Mucosa of descending colon (tissue), 3 donors: ENCODE data around the gene VWA5B2. TPM values are rescaled to one million over a fixed set of nuclear protein-coding genes. Genes with fewer than 3 reads are reported as not detected.
A peak's percentile ranks its signal among the peaks of the same experiment; 100 is the strongest.

ENCODE experiments used
- ATAC-seq: fragments of 200-7000 bp; cut with Tn5 transposase; one replicate; pipeline ENCODE4 v1.9.1; 2020; ENCODE audit warnings: mild to moderate bottlenecking, moderate library complexity
- DNase-seq, 3 donors: peaks; one replicate each; pipeline ENCODE4 v3.0.0-alpha.2; 2020
- H3K36me3 ChIP-seq: fragments of 200-600 bp; one replicate; pipeline ENCODE4 v1.8.0; 2021; ENCODE audit warnings: low read depth, mild to moderate bottlenecking
- H3K4me1 ChIP-seq: fragments of 200-600 bp; one replicate; pipeline ENCODE4 v1.8.0; 2021; ENCODE audit warnings: low read depth, mild to moderate bottlenecking
- H3K4me3 ChIP-seq: fragments of 200-600 bp; one replicate; pipeline ENCODE4 v1.8.0; 2021; ENCODE audit warnings: mild to moderate bottlenecking
- H3K9me3 ChIP-seq: fragments of 200-600 bp; one replicate; pipeline ENCODE4 v1.8.0; 2021; ENCODE audit warnings: mild to moderate bottlenecking
- CTCF ChIP-seq: fragments of 200-600 bp; IDR thresholded peaks from one replicate; pipeline ENCODE4 v1.8.0; 2022; ENCODE audit warnings: antibody characterized with exemption, mild to moderate bottlenecking
- intact Hi-C, 2 donors: fragments of 100-400 bp; cut with DNase I in 1 of 2; cut with micrococcal nuclease in 1 of 2; formaldehyde crosslinking; loops; one replicate each; pipeline versions ENCODE4 v1.11.0 to v1.11.1; 2022; cut with DNase I, micrococcal nuclease
- total RNA-seq, 3 donors: library from RNA; stranded (reverse); fragmentation: NEBNext Ultra II Directional in 2 of 3; extraction: Animal tissue kit (Norgen Biotek cat#: 25700) in 2 of 3; gene quantifications; one replicate each; pipeline versions ENCODE4 v1.2.1 to v1.2.4, GENCODE V29; 2021 to 2023
- donor health status: DM: no; HTN: no; CAD: no; lungs with moderate emphysema.
- donor health status: DM: no; HTN: no; CAD: no.
- donor health status: DM: no; HTN: yes; CAD: no.

VWA5B2 gene
- total RNA-seq, 3 donors from 2014 or later: 0.60 to 2.9 (median 2.6) TPM

- ATAC-seq (no peak), DNase-seq (no peak)
- TF ChIP-seq CTCF: no peak
- Histone ChIP-seq H3K9me3 (no peaks in the 10 kb centered on the region), H3K4me3 (no peak overlapping the region), H3K4me1 (no peaks in the 10 kb centered on the region), H3K36me3 (no peaks in the 10 kb centered on the region)
- intact Hi-C loops: no loop called here
These were observed 10.3 kb downstream of the VWA5B2 start for GRCh38 chr3:184239708-184240107.

DNA sequence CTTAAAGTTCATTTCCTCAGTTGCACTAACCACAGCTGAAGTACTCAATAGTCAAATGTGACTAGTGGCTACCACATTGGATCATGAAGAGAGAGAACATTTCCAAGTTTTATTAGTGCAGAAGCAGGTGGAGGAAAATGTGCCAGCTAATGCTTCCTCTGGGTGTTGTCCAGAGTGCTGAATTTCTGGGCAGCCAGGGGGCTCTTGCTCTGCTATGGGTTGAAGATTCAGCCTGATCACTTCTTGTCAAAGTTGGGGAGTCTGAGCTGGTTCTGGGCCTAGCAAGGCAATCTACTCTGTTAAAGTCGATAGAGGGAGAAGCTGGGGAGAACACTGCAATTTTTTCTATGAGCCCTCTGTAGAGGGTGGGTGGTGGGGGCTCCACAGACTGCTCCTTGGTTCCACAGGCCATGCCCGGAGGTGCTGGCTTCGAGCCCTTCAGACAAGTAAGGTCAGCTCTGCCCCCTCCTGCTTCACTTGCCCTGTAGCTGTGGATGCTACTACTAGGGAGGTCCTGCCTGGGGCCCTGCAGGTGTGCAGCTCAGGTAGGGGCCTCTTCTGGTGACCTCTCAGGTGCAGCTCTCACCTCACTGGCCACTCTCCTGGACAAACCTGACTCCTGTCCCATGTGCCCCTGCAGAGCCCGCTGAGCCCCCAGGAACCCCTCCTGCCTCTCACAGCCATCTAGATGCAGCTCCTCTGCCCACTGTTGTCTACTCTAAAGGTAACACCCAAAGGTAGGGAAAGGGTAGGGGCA, 11.2 kb downstream of the VWA5B2 start:
- intact Hi-C loops: no loop called here
- Histone ChIP-seq H3K4me1 (no peaks in the 10 kb centered on the region), H3K36me3 (no peaks in the 10 kb centered on the region), H3K4me3 (no peak overlapping the region), H3K9me3 (no peaks in the 10 kb centered on the region)
- ATAC-seq (no peak), DNase-seq (peak in 1 of 3 donors; percentile 4)
- TF ChIP-seq CTCF: no peak

GRCh38 chr3:184241141-184241446, 11.7 kb downstream of the VWA5B2 start:
- intact Hi-C loops: no loop called here
- DNase-seq: no peak
- no peak for TF ChIP-seq CTCF

DNA sequence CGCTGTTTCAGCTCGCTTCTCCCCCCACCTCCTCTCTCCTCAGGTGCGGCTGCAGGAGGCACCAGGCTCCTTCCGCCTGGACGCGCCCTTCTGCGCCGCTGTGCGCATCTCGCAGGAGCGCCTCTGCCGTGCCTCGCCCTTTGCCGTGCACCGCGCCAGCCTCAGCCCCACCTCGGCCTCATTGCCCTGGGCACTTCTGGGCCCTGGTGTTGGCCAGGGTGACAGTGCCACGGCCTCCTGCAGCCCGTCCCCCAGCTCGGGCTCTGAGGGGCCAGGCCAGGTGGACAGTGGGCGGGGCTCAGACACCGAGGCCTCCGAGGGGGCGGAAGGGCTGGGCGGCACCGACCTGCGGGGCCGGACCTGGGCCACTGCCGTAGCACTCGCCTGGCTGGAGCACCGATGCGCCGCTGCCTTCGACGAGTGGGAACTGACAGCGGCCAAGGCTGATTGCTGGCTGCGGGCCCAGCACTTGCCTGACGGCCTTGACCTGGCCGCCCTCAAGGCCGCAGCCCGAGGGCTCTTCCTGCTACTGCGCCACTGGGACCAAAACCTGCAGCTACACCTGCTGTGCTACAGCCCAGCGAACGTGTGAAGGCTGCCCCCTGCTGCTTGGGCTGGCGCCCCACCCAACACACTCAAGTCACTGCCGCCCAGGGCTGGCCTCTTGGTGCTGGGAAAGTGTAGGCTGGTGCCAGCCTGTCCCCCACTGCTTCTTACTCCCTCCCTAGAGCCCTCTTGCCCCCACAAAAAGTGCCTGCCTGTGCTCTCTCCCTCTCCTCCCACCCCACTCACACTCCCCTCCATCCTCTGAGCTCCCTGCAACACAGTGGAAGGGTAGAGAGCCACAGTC, 12.3 kb downstream of the VWA5B2 start:
- ATAC-seq (peak; percentile 93), DNase-seq (peak; percentile 80 to 84 (median 83))
- intact Hi-C loops: no loop called here
- Histone ChIP-seq H3K9me3 (no peaks in the 10 kb centered on the region), H3K36me3 (no peaks in the 10 kb centered on the region), H3K4me1 (no peaks in the 10 kb centered on the region), H3K4me3 (no peak overlapping the region)
- TF ChIP-seq CTCF: peak; percentile 43

More at GRCh38 chr3:184241141-184241446, 11.7 kb downstream of the VWA5B2 start:
- H3K4me1 ChIP-seq: no peaks in the 10 kb centered on the region
- no peaks in the 10 kb centered on the region for H3K9me3 ChIP-seq
- no peak overlapping the region for H3K4me3 ChIP-seq
- H3K36me3 ChIP-seq: no peaks in the 10 kb centered on the region
- no peak for ATAC-seq

GRCh38 chr3:184242297-184242685, 12.9 kb downstream of the VWA5B2 start:
- intact Hi-C loops: no loop called here
- DNase-seq: no peak
- no peaks in the 10 kb centered on the region for H3K9me3 ChIP-seq
- no peaks in the 10 kb centered on the region for H3K4me1 ChIP-seq
- no peak for ATAC-seq
- TF ChIP-seq CTCF: no peak
- no peaks in the 10 kb centered on the region for H3K36me3 ChIP-seq
- H3K4me3 ChIP-seq: no peak overlapping the region
